WTC11 (cell line): Measurements from ENCODE around the gene TIMM22.

Source experiments
- ATF1 ChIP-seq: sonication (generic); formaldehyde crosslinking; IDR thresholded peaks from 2 replicates; pipeline ENCODE4 v1.8.1; 2023; ENCODE audit warnings: mild to moderate bottlenecking, moderate library complexity, missing genetic modification reagents
- CREB1 ChIP-seq: sonication (generic); formaldehyde crosslinking; IDR thresholded peaks from 2 replicates; pipeline ENCODE4 v1.8.0; 2023; ENCODE audit warnings: mild to moderate bottlenecking, missing genetic modification reagents
- CTCF ChIP-seq: fragments of 200-600 bp; IDR thresholded peaks from 2 replicates; pipeline ENCODE4 v1.8.0; 2022; ENCODE audit warnings: antibody characterized with exemption
- E2F5 ChIP-seq: sonication (generic); formaldehyde crosslinking; IDR thresholded peaks from 2 replicates; pipeline ENCODE4 v1.8.1; 2022; ENCODE audit warnings: mild to moderate bottlenecking, moderate library complexity, missing genetic modification reagents
- FOXJ3 ChIP-seq: sonication (generic); formaldehyde crosslinking; IDR thresholded peaks from 2 replicates; pipeline ENCODE4 v1.9.0; 2021; ENCODE audit warnings: missing genetic modification reagents, mild to moderate bottlenecking, borderline replicate concordance
- IRF2 ChIP-seq: sonication (generic); formaldehyde crosslinking; IDR thresholded peaks from 2 replicates; pipeline ENCODE4 v1.8.0; 2022; ENCODE audit warnings: low read depth, missing genetic modification reagents, borderline replicate concordance
- MAX ChIP-seq: sonication (generic); formaldehyde crosslinking; IDR thresholded peaks from 2 replicates; pipeline ENCODE4 v1.8.0; 2022; ENCODE audit warnings: mild to moderate bottlenecking, missing genetic modification reagents
- NR3C1 ChIP-seq: sonication (generic); formaldehyde crosslinking; conservative IDR thresholded peaks from 2 replicates; pipeline ENCODE4 v1.8.1; 2023; ENCODE audit warnings: low read depth, mild to moderate bottlenecking, missing genetic modification reagents
- SMAD3 ChIP-seq: sonication (generic); formaldehyde crosslinking; IDR thresholded peaks from 2 replicates; pipeline ENCODE4 v1.8.0; 2022; ENCODE audit warnings: missing genetic modification reagents, mild to moderate bottlenecking, borderline replicate concordance
- SP1 ChIP-seq: sonication (generic); formaldehyde crosslinking; conservative IDR thresholded peaks from 2 replicates; pipeline ENCODE4 v1.8.1; 2022; ENCODE audit warnings: missing genetic modification reagents
- ZNF121 ChIP-seq: sonication (generic); formaldehyde crosslinking; IDR thresholded peaks from 2 replicates; pipeline ENCODE4 v1.8.0; 2023; ENCODE audit warnings: missing genetic modification reagents
- ZNF232 ChIP-seq: sonication (generic); formaldehyde crosslinking; IDR thresholded peaks from 2 replicates; pipeline ENCODE4 v1.8.0; 2022; ENCODE audit warnings: mild to moderate bottlenecking, missing genetic modification reagents
- ZNF423 ChIP-seq: fragments of 250-450 bp; sonication (Bioruptor Pico); IDR thresholded peaks from 2 replicates; pipeline ENCODE4 v2.1.2; 2022; ENCODE audit warnings: mild to moderate bottlenecking, moderate library complexity
- TF ChIP-seq, protein P1 (sequence below): sonication (generic); formaldehyde crosslinking; IDR thresholded peaks from 2 replicates; pipeline ENCODE4 v1.8.0; 2022; ENCODE audit warnings: mild to moderate bottlenecking, missing genetic modification reagents

DNA sequence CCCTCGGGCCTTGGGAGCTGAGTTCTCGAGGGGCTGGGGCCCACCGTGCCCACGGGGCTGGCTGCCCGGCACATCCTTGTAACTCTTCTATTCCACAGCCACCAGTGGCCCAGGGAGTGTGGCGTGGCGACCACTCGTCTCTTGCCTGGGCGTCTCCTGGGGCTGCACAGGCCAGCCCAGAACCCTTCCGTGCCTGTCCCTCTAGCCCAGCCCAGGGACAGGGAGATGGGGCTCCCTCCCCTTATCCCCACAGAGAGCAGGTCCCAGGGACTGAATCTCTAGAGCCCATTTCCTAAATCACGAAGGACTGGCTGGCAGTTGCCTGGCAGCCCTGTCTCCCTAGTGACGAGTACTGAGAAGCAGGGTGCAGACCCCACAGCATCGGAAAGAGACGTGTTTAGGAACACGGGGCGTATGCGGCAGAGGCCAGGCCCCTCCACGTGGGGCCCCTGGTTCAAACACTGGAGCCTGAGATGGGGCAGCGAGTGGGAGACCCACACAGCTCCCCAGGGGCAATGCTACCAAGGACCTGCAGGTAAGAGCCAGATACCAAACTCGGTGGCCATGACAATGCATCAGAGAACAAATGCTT, 51.0 kb downstream of the TIMM22 start:
- TF ChIP-seq E2F5 (CRISPR knock-in tag): no peak
- TF ChIP-seq ZNF423 (CRISPR knock-in tag): no peak
- no peak for TF ChIP-seq IRF2 (CRISPR knock-in tag)
- TF ChIP-seq ATF1 (CRISPR knock-in tag): no peak
- no peak for TF ChIP-seq CTCF
- TF ChIP-seq SMAD3 (CRISPR knock-in tag): no peak
- no peak for TF ChIP-seq ZNF232 (CRISPR knock-in tag)
- no peak for TF ChIP-seq FOXJ3 (CRISPR knock-in tag)
- TF ChIP-seq MAX (CRISPR knock-in tag): no peak
- TF ChIP-seq ZNF121: no peak
- TF ChIP-seq CREB1: no peak
- TF ChIP-seq, protein P1, sequence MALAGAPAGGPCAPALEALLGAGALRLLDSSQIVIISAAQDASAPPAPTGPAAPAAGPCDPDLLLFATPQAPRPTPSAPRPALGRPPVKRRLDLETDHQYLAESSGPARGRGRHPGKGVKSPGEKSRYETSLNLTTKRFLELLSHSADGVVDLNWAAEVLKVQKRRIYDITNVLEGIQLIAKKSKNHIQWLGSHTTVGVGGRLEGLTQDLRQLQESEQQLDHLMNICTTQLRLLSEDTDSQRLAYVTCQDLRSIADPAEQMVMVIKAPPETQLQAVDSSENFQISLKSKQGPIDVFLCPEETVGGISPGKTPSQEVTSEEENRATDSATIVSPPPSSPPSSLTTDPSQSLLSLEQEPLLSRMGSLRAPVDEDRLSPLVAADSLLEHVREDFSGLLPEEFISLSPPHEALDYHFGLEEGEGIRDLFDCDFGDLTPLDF (CRISPR knock-in tag): no peak
- TF ChIP-seq NR3C1 (CRISPR knock-in tag): no peak
- TF ChIP-seq SP1 (CRISPR knock-in tag): no peak
